B cell (primary cell): ENCODE data around the gene ZNF652. TPM values are rescaled to one million over a fixed set of nuclear protein-coding genes. Genes with fewer than 3 reads are reported as not detected.
A peak's percentile ranks its signal among the peaks of the same experiment; 100 is the strongest.

Experiments
- ATAC-seq: fragments of 200-7000 bp; cut with Tn5 transposase; one replicate; pipeline ENCODE4 v1.10.0; 2021; ENCODE audit warnings: low read depth, mild to moderate bottlenecking, moderate number of reproducible peaks, moderate library complexity
- CTCF ChIA-PET: fragments of 350-600 bp; sonication (Branson Sonifier 250); formaldehyde crosslinking; loops from one replicate; lab custom pipeline; 2021; ENCODE audit warnings: antibody characterized with exemption, inconsistent platforms; lab: Charles Lee
- POLR2A ChIA-PET: fragments of 350-600 bp; sonication (Branson Sonifier 250); formaldehyde crosslinking; loops from one replicate; lab custom pipeline; 2021; ENCODE audit warnings: antibody characterized with exemption; lab: Charles Lee
- DNase-seq: peaks from one replicate; pipeline ENCODE4 v3.0.0; 2013
- H2AFZ ChIP-seq: 2 replicates; pipeline ENCODE4 v1.6.1; 2012; ENCODE audit warnings: mild to moderate bottlenecking, low read depth, low read length; ENCODE audit not compliant: insufficient read depth, poor library complexity, severe bottlenecking
- H3K27ac ChIP-seq, 2 donors: 1 replicate in 1 of 2; 2 replicates in 1 of 2; pipeline ENCODE4 v1.5.1; 2012 to 2013; ENCODE audit warnings: low read length in 2 of 2, mild to moderate bottlenecking in 2 of 2, moderate library complexity in 1 of 2
- H3K27me3 ChIP-seq, 4 experiments: fragments of 200-600 bp in 1 of 4; sonication (generic) in 1 of 4; replicated peaks in 1 of 4; 1 replicate in 2 of 4; 2 replicates in 2 of 4; pipeline versions ENCODE4 v1.6.1 to v1.7.0; 2013 to 2016; ENCODE audit warnings: low read length in 3 of 4, mild to moderate bottlenecking in 2 of 4, mixed read lengths in 1 of 4, moderate library complexity in 1 of 4; ENCODE audit not compliant: insufficient read depth in 4 of 4, control insufficient read depth in 3 of 4; ENCODE audit errors: control extremely low read depth in 1 of 4
- H3K36me3 ChIP-seq, 2 experiments: replicated peaks in 1 of 2; 1 replicate in 1 of 2; 2 replicates in 1 of 2; pipeline versions ENCODE4 v1.6.1 to v1.7.1; 2013; ENCODE audit warnings: low read length in 1 of 2; ENCODE audit not compliant: insufficient read depth in 2 of 2, control insufficient read depth in 1 of 2; ENCODE audit errors: control extremely low read depth in 1 of 2, extremely low read depth in 1 of 2
- H3K4me1 ChIP-seq, 2 donors: fragments of 200-600 bp in 1 of 2; sonication (generic) in 1 of 2; 1 replicate in 1 of 2; 2 replicates in 1 of 2; pipeline versions ENCODE4 v1.5.1 to v1.6.1; 2013 to 2017; ENCODE audit warnings: low read length in 2 of 2; ENCODE audit not compliant: control insufficient read depth in 2 of 2, insufficient read depth in 2 of 2
- H3K4me2 ChIP-seq: replicated peaks from 2 replicates; pipeline ENCODE3; 2012; ENCODE audit warnings: mild to moderate bottlenecking, low read depth, low read length; ENCODE audit not compliant: poor library complexity, severe bottlenecking
- H3K4me3 ChIP-seq, 5 experiments: fragments of 200-600 bp in 1 of 5; sonication (generic) in 1 of 5; 1 replicate in 3 of 5; 2 replicates in 2 of 5; pipeline versions ENCODE4 v1.5.1 to v1.7.0; 2011 to 2016; ENCODE audit warnings: low read length in 4 of 5, mild to moderate bottlenecking in 4 of 5, low read depth in 2 of 5, control low read depth in 1 of 5, moderate library complexity in 1 of 5; ENCODE audit not compliant: insufficient read depth in 1 of 5; ENCODE audit errors: control extremely low read depth in 1 of 5, extremely low read depth in 1 of 5
- H3K79me2 ChIP-seq: fragments of 200-600 bp; sonication (generic); one replicate; pipeline ENCODE4 v1.6.0; 2016; ENCODE audit warnings: low read length; ENCODE audit not compliant: control insufficient read depth, insufficient read depth
- H3K9ac ChIP-seq: fragments of 200-600 bp; sonication (generic); 2 replicates; pipeline ENCODE4 v1.6.1; 2017; ENCODE audit warnings: mild to moderate bottlenecking, low read length, moderate library complexity
- H3K9me3 ChIP-seq, 3 donors: one replicate each; pipeline versions ENCODE4 v1.6.1 to v1.7.1; 2013; ENCODE audit warnings: low read length in 2 of 3; ENCODE audit not compliant: control insufficient read depth in 2 of 3, insufficient read depth in 1 of 3; ENCODE audit errors: control extremely low read depth in 1 of 3
- H4K20me1 ChIP-seq: 2 replicates; pipeline ENCODE4 v1.6.0; 2012; ENCODE audit warnings: mild to moderate bottlenecking, low read length; ENCODE audit not compliant: insufficient read depth, control insufficient read depth, poor library complexity, severe bottlenecking
- H3K27ac Mint-ChIP-seq: one replicate; pipeline ENCODE4 v1.8.0; 2021; ENCODE audit warnings: mixed read lengths
- H3K27me3 Mint-ChIP-seq: one replicate; pipeline ENCODE4 v1.8.0; 2021; ENCODE audit warnings: mixed read lengths
- H3K4me1 Mint-ChIP-seq: one replicate; pipeline ENCODE4 v1.8.0; 2021; ENCODE audit warnings: mixed read lengths
- H3K4me3 Mint-ChIP-seq: one replicate; pipeline ENCODE4 v1.8.0; 2021; ENCODE audit warnings: mixed read lengths
- H3K9me3 Mint-ChIP-seq: one replicate; pipeline ENCODE4 v1.8.0; 2022; ENCODE audit warnings: mixed read lengths; ENCODE audit not compliant: insufficient read depth
- CTCF ChIP-seq: fragments of 200-600 bp; IDR thresholded peaks from one replicate; pipeline ENCODE4 v1.8.0; 2022; ENCODE audit warnings: antibody characterized with exemption, mild to moderate bottlenecking
- EZH2 ChIP-seq: IDR thresholded peaks from 2 replicates; pipeline ENCODE4 v1.6.1; 2012; ENCODE audit warnings: borderline replicate concordance, low read depth, mild to moderate bottlenecking, moderate library complexity, low read length; ENCODE audit not compliant: insufficient read depth, poor library complexity, severe bottlenecking
- WGBS: methylation state at CpG from one replicate; pipeline ENCODE4 v1.1.5; 2013; ENCODE audit warnings: missing lambda C conversion rate; ENCODE audit not compliant: insufficient coverage; 5-methylcytosine and 5-hydroxymethylcytosine counted together
- intact Hi-C: fragments of 100-400 bp; cut with micrococcal nuclease; formaldehyde crosslinking; loops from one replicate; pipeline ENCODE4 v1.10.0; 2022
- polyA plus RNA-seq: library from polyadenylated mRNA; depleted of rRNA; stranded (reverse); fragments of >200 nt; gene quantifications from 2 replicates; pipeline ENCODE4 v1.2.3, GENCODE V29; 2012
- total RNA-seq, 2 donors: library from RNA; stranded (reverse); fragments of 120-200 nt in 1 of 2; gene quantifications; 1 replicate in 1 of 2; 2 replicates in 1 of 2; pipeline versions ENCODE4 v1.2.3 to v1.2.4, GENCODE V29; 2013 to 2022

ZNF652 gene
- total and polyA plus RNA-seq, 2 donors (not counting 1 experiment from before 2014, with no cell fraction given) = 19.4 to 86.2 TPM

- intact Hi-C loops = no loop called here
- Mint-ChIP-seq H3K9me3 (no peaks in the 10 kb centered on the region), H3K27me3 (no peaks in the 10 kb centered on the region), H3K4me3 (no peak overlapping the region), H3K4me1 (no peaks in the 10 kb centered on the region), H3K27ac (peak overlapping the region; percentile 26)
- TF ChIP-seq CTCF (no peak), EZH2 (no peak)
- Histone ChIP-seq H3K27me3 (no peaks in the 10 kb centered on the region), H2AFZ (no peak overlapping the region), H3K9me3 (no peaks in the 10 kb centered on the region), H3K79me2 (no peaks in the 10 kb centered on the region), H3K36me3 (peaks cover 14 to 52% of the 10 kb centered on the region in 2 experiments), H3K4me1 (no peaks in the 10 kb centered on the region), H3K27ac (no peak overlapping the region), H3K9ac (no peak overlapping the region), H4K20me1 (no peaks in the 10 kb centered on the region), H3K4me2 (no peak overlapping the region), H3K4me3 (no peak overlapping the region)
- WGBS = no CpG with 5 or more reads among the region's 3 CpGs
- no peak for DNase-seq
- ChIA-PET CTCF (interaction anchor here (0.6 to 1.1 kb wide), 2 partner anchors 8 to 511 kb away, joined by 5 read pairs; no protein-coding TSS in a partner anchor), POLR2A (no interaction called here)
- no peak for ATAC-seq
Observed at GRCh38 chr17:49299996-49300395, 62.1 kb downstream of the ZNF652 start.

DNA sequence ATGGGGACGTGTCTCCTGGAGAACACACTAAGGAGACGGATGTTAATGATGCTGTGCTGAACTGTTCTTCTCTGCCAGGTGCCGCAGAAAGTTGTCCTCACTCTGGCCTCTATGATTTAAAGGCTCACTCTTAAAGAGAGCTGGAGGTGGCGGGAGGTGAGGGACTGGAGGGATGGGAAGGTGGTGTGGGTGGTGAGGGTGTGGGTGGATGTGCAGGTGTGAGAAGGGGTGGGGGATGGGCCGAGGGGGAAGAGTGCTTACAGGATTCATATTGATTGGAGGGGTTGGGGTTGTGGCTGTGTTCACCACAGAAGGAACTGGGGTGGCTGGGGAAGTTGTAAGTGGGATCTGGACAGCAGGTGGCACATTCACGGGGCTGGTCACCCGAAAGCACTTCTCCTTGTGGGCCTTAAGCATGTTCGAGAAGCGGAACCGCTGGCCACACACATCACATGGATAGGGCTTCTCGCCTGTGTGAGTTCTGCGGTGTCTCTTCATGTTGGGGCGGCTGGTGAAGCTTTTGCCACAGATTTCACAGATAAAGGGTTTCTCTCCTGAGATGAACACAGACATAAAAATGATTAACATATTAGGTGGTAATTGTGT, 63.6 kb downstream of the ZNF652 start:
- CTCF ChIA-PET = interaction anchor here (1.3 to 1.4 kb wide), 2 partner anchors 9 to 273 kb away, joined by 4 read pairs; no protein-coding TSS in a partner anchor
- no peaks in the 10 kb centered on the region for H3K79me2 ChIP-seq
- Mint-ChIP-seq H3K27me3 (no peaks in the 10 kb centered on the region), H3K9me3 (no peaks in the 10 kb centered on the region), H3K27ac (no peak overlapping the region), H3K4me3 (no peak overlapping the region), H3K4me1 (no peaks in the 10 kb centered on the region)
- H3K9me3 ChIP-seq = no peaks in the 10 kb centered on the region
- peaks cover 12 to 47% of the 10 kb centered on the region in 2 experiments for H3K36me3 ChIP-seq
- no peak overlapping the region for H3K9ac ChIP-seq
- no peaks in the 10 kb centered on the region for H4K20me1 ChIP-seq
- H3K4me3 ChIP-seq = no peak overlapping the region
- POLR2A ChIA-PET = no interaction called here
- H3K27ac ChIP-seq = no peak overlapping the region
- no peaks in the 10 kb centered on the region for H3K4me1 ChIP-seq
- H2AFZ ChIP-seq = no peak overlapping the region
- no peak overlapping the region for H3K4me2 ChIP-seq
- DNase-seq = no peak
- WGBS = 85% methylated on average over 8 of the region's 13 CpGs
- ATAC-seq = no peak
- intact Hi-C loops = no loop called here
- TF ChIP-seq EZH2 (no peak), CTCF (no peak)
- no peaks in the 10 kb centered on the region for H3K27me3 ChIP-seq
